IMR-90 (cell line): Measurements from ENCODE around the gene PAK6. TPM values are rescaled to one million over a fixed set of nuclear protein-coding genes. Genes with fewer than 3 reads are reported as not detected.

ENCODE experiments used
- ATAC-seq: fragments of 200-7000 bp; cut with Tn5 transposase; 2 replicates; pipeline ENCODE4 v1.9.1; 2020; ENCODE audit warnings: low read depth, mild to moderate bottlenecking, moderate library complexity
- BruUV-seq: library from RNA; stranded (reverse); fragments of 400-500 nt; replicated peaks from 2 replicates; lab custom pipeline; 2021; lab: Mats Ljungman, UMichigan
- CTCF ChIA-PET: fragments of 300-600 bp; formaldehyde crosslinking; extraction: SDS; loops from one replicate; lab custom pipeline; 2021; ENCODE audit warnings: antibody characterized with exemption; lab: Yijun Ruan, JAX
- POLR2A ChIA-PET: fragments of 300-600 bp; sonication (Branson Sonifier 250); formaldehyde crosslinking; loops from one replicate; lab custom pipeline; 2022; ENCODE audit warnings: antibody characterized with exemption; ENCODE audit not compliant: unreplicated experiment; lab: Charles Lee
- DNase-seq: peaks from one replicate; pipeline ENCODE4 v3.0.0; 2013
- H2AFZ ChIP-seq: replicated peaks from 2 replicates; pipeline ENCODE3; 2013; ENCODE audit warnings: low read length, mild to moderate bottlenecking; ENCODE audit not compliant: poor library complexity
- H2AK5ac ChIP-seq: 2 replicates; pipeline ENCODE4 v1.6.1; 2013; ENCODE audit warnings: low read depth, low read length, inconsistent platforms
- H2AK9ac ChIP-seq: replicated peaks from 2 replicates; pipeline ENCODE3; 2013; ENCODE audit warnings: mild to moderate bottlenecking, low read depth, low read length, moderate library complexity; ENCODE audit not compliant: poor library complexity
- H2BK120ac ChIP-seq: 2 replicates; pipeline ENCODE4 v1.6.1; 2013; ENCODE audit warnings: low read depth, low read length, inconsistent platforms
- H2BK15ac ChIP-seq: 3 replicates; pipeline ENCODE4 v1.6.1; 2013; ENCODE audit warnings: low read depth, low read length, inconsistent platforms
- H2BK20ac ChIP-seq: 2 replicates; pipeline ENCODE4 v1.6.1; 2013; ENCODE audit warnings: low read depth, mild to moderate bottlenecking, inconsistent platforms, low read length, moderate library complexity
- H2BK5ac ChIP-seq: 2 replicates; pipeline ENCODE4 v1.6.1; 2013; ENCODE audit warnings: mild to moderate bottlenecking, low read depth, low read length, inconsistent platforms; ENCODE audit not compliant: poor library complexity, severe bottlenecking
- H3K14ac ChIP-seq: replicated peaks from 2 replicates; pipeline ENCODE4 v1.6.1; 2013; ENCODE audit warnings: low read depth, low read length, inconsistent platforms
- H3K18ac ChIP-seq: 2 replicates; pipeline ENCODE4 v1.6.1; 2013; ENCODE audit warnings: low read depth, low read length, control low read depth
- H3K23ac ChIP-seq: 2 replicates; pipeline ENCODE4 v1.6.1; 2013; ENCODE audit warnings: low read depth, low read length, inconsistent platforms
- H3K27ac ChIP-seq: 2 replicates; pipeline ENCODE4 v1.5.1; 2013; ENCODE audit warnings: mild to moderate bottlenecking, control low read depth, low read length; ENCODE audit not compliant: insufficient read depth
- H3K27me3 ChIP-seq: 2 replicates; pipeline ENCODE4 v1.6.1; 2013; ENCODE audit warnings: low read length; ENCODE audit not compliant: control insufficient read depth, insufficient read depth
- H3K36me3 ChIP-seq: 2 replicates; pipeline ENCODE4 v1.6.1; 2013; ENCODE audit warnings: low read length, mixed read lengths; ENCODE audit not compliant: control insufficient read depth, insufficient read depth
- H3K4ac ChIP-seq: 2 replicates; pipeline ENCODE4 v1.6.1; 2013; ENCODE audit warnings: low read depth, low read length, inconsistent platforms
- H3K4me1 ChIP-seq: 2 replicates; pipeline ENCODE4 v1.6.1; 2013; ENCODE audit warnings: low read length, mixed read lengths; ENCODE audit not compliant: control insufficient read depth, insufficient read depth
- H3K4me2 ChIP-seq: 2 replicates; pipeline ENCODE4 v1.6.1; 2013; ENCODE audit warnings: low read depth, mild to moderate bottlenecking, control low read depth, low read length, moderate library complexity
- H3K4me3 ChIP-seq: 2 replicates; pipeline ENCODE4 v1.5.1; 2013; ENCODE audit warnings: low read depth, mild to moderate bottlenecking, control low read depth, low read length, moderate library complexity; ENCODE audit not compliant: insufficient read depth
- H3K56ac ChIP-seq: 2 replicates; pipeline ENCODE4 v1.6.1; 2013; ENCODE audit warnings: low read length, inconsistent platforms; ENCODE audit not compliant: insufficient read depth; ENCODE audit errors: extremely low read depth
- H3K79me1 ChIP-seq, 2 experiments: 2 replicates each; pipeline ENCODE4 v1.6.1; 2013; ENCODE audit warnings: low read length in 2 of 2, inconsistent platforms in 1 of 2, low read depth in 1 of 2
- H3K9ac ChIP-seq: 2 replicates; pipeline ENCODE4 v1.6.1; 2013; ENCODE audit warnings: low read depth, low read length, control low read depth
- H3K9me1 ChIP-seq: 2 replicates; pipeline ENCODE4 v1.6.1; 2013; ENCODE audit warnings: low read length, inconsistent platforms; ENCODE audit not compliant: insufficient read depth
- H3K9me3 ChIP-seq: 2 replicates; pipeline ENCODE4 v1.6.1; 2013; ENCODE audit warnings: low read length; ENCODE audit not compliant: control insufficient read depth, insufficient read depth
- H4K20me1 ChIP-seq: 2 replicates; pipeline ENCODE4 v1.6.1; 2013; ENCODE audit warnings: low read length, inconsistent platforms; ENCODE audit not compliant: insufficient read depth
- H4K5ac ChIP-seq: 2 replicates; pipeline ENCODE4 v1.6.1; 2013; ENCODE audit warnings: mild to moderate bottlenecking, low read depth, low read length, control low read depth
- H4K8ac ChIP-seq, 2 experiments: 2 replicates each; pipeline ENCODE4 v1.6.1; 2013; ENCODE audit warnings: low read depth in 2 of 2, low read length in 2 of 2, control low read depth in 1 of 2, inconsistent platforms in 1 of 2
- H4K91ac ChIP-seq: 2 replicates; pipeline ENCODE4 v1.6.1; 2013; ENCODE audit warnings: low read depth, low read length, inconsistent platforms; ENCODE audit not compliant: insufficient read depth
- CEBPB ChIP-seq: IDR thresholded peaks from 2 replicates; pipeline ENCODE4 v1.6.1; 2012; ENCODE audit warnings: low read depth, low read length, improper control_type of control experiment
- CTCF ChIP-seq: conservative IDR thresholded peaks from 2 replicates; pipeline ENCODE4 v1.5.1; 2012; ENCODE audit warnings: mild to moderate bottlenecking, low read depth, low read length, improper control_type of control experiment
- ELK1 ChIP-seq: fragments of 150-350 bp; IDR thresholded peaks from 2 replicates; pipeline ENCODE4 v1.6.1; 2016; ENCODE audit warnings: low read depth, mild to moderate bottlenecking, low read length, moderate library complexity, borderline replicate concordance
- FOS ChIP-seq: fragments of 150-350 bp; IDR thresholded peaks from 2 replicates; pipeline ENCODE4 v1.6.1; 2016; ENCODE audit warnings: low read depth, low read length
- MAZ ChIP-seq: IDR thresholded peaks from 2 replicates; pipeline ENCODE4 v1.6.1; 2012; ENCODE audit warnings: low read depth, mild to moderate bottlenecking, low read length, improper control_type of control experiment, moderate library complexity, borderline replicate concordance
- NFE2L2 ChIP-seq: fragments of 150-350 bp; IDR thresholded peaks from 2 replicates; pipeline ENCODE4 v1.6.1; 2016; ENCODE audit warnings: low read depth, mild to moderate bottlenecking, low read length
- RAD21 ChIP-seq: IDR thresholded peaks from 2 replicates; pipeline ENCODE4 v1.6.1; 2012; ENCODE audit warnings: low read length, improper control_type of control experiment
- RCOR1 ChIP-seq: IDR thresholded peaks from 2 replicates; pipeline ENCODE4 v1.6.1; 2012; ENCODE audit warnings: mild to moderate bottlenecking, low read length, improper control_type of control experiment; ENCODE audit not compliant: insufficient replicate concordance
- RFX5 ChIP-seq: IDR thresholded peaks from 2 replicates; pipeline ENCODE4 v1.8.0; 2012; ENCODE audit warnings: low read depth, mild to moderate bottlenecking, low read length, moderate library complexity
- SMC3 ChIP-seq: fragments of 150-350 bp; IDR thresholded peaks from 2 replicates; pipeline ENCODE4 v1.6.1; 2016; ENCODE audit warnings: low read depth, mild to moderate bottlenecking, antibody characterized with exemption, low read length, moderate library complexity
- WGBS, 2 experiments: methylation state at CpG; one replicate each; pipeline versions ENCODE4 v1.1.5 to v1.1.7; 2013; ENCODE audit warnings: missing lambda C conversion rate in 2 of 2; ENCODE audit not compliant: insufficient read length in 1 of 2; ENCODE audit errors: extremely low coverage in 2 of 2; 5-methylcytosine and 5-hydroxymethylcytosine counted together
- dilution Hi-C: fragments of 300-500 bp; cut with HindIII; formaldehyde crosslinking; loops from one replicate; pipeline ENCODE4 v1.14.3; 2018; ENCODE audit warnings: low sequenced_read_pairs; ENCODE audit not compliant: unreplicated experiment
- in situ Hi-C: fragments of 300-500 bp; cut with MboI; formaldehyde crosslinking; loops from 3 replicates; pipeline ENCODE4 v1.14.3; 2019; ENCODE audit warnings: low sequenced_read_pairs, inconsistent platforms, mixed read lengths
- intact Hi-C: fragments of 100-400 bp; cut with micrococcal nuclease; formaldehyde crosslinking; loops from 2 replicates; pipeline ENCODE4 v1.10.0; 2022
- polyA plus RNA-seq, 3 experiments: library from polyadenylated mRNA; depleted of rRNA; stranded (reverse); fragments of >200 nt; gene quantifications; 2 replicates each; pipeline ENCODE4 v1.2.3, GENCODE V29; 2012; ENCODE audit warnings: low replicate concordance in 1 of 3
- total RNA-seq: library from RNA; depleted of rRNA; stranded (reverse); fragments of >200 nt; gene quantifications from 2 replicates; pipeline ENCODE4 v1.2.3, GENCODE V29; 2012

Gene PAK6
- total and polyA plus RNA-seq, 2 of the 4 experiments (the other 2 are of a cell fraction) = 0.21 TPM; not detected in 1

- Histone ChIP-seq H4K8ac (no peak overlapping the region), H2BK20ac (no peak overlapping the region), H2BK15ac (no peak overlapping the region), H2BK5ac (no peak overlapping the region), H2AFZ (no peak overlapping the region), H3K14ac (no peak overlapping the region), H3K4me1 (no peaks in the 10 kb centered on the region), H3K9me3 (no peaks in the 10 kb centered on the region), H2AK5ac (no peak overlapping the region), H4K91ac (no peak overlapping the region), H3K23ac (no peak overlapping the region), H4K5ac (no peak overlapping the region), H3K27me3 (no peaks in the 10 kb centered on the region), H3K4me2 (no peak overlapping the region), H3K36me3 (peaks cover 2% of the 10 kb centered on the region; the same call in 1 of the 2 replicates), H3K4me3 (no peak overlapping the region), H2AK9ac (no peak overlapping the region), H3K18ac (no peak overlapping the region), H2BK120ac (no peak overlapping the region), H3K9ac (no peak overlapping the region), H3K79me1 (no peaks in the 10 kb centered on the region), H3K4ac (no peak overlapping the region), H3K9me1 (no peaks in the 10 kb centered on the region), H4K20me1 (no peaks in the 10 kb centered on the region), H3K27ac (no peak overlapping the region), H3K56ac (no peak overlapping the region)
- in situ Hi-C loops = no loop called here
- dilution Hi-C loops = no loop called here
- CTCF ChIA-PET = interaction anchor here (0.7 kb wide), 1 partner anchor 17 kb away, joined by 3 read pairs; no protein-coding TSS in a partner anchor
- no CpG with 5 or more reads among the region's 1 CpG for WGBS, 2 experiments
- intact Hi-C loops = no loop called here
- POLR2A ChIA-PET = no interaction called here
- DNase-seq (no peak), ATAC-seq (no peak)
- BruUV-seq = no TSS peak
- TF ChIP-seq SMC3 (no peak), NFE2L2 (no peak), CTCF (no peak), RAD21 (no peak), RCOR1 (no peak), ELK1 (no peak), CEBPB (no peak), MAZ (no peak), RFX5 (no peak), FOS (no peak)
Measured at GRCh38 chr15:40204100-40204499, 34.8 kb upstream of the PAK6 start.
